ENCODE data around the gene SPIRE1. TPM values are rescaled to one million over a fixed set of nuclear protein-coding genes. Genes with fewer than 3 reads are reported as not detected.
"Not testable (repeated sequence)": the region's sequence is repeated elsewhere in the genome, so short reads cannot be mapped to it uniquely, and the experiment has no call there.

Gene SPIRE1
- total RNA-seq, 1 donor from 2014 or later: 42.4 TPM

- no peak for TF ChIP-seq CTCF (IDR thresholded peaks at IDR 0.05; ENCODE audit: borderline replicate concordance)
Observed at GRCh38 chr18:12571630-12572029, 86.3 kb downstream of the SPIRE1 start.

GRCh38 chr18:12569791-12570190 lies 88.1 kb downstream of the SPIRE1 start:
- no peak overlapping the region for H3K27ac ChIP-seq (replicated peaks)
- DNase-seq: no peak
- peaks cover 22% of the 10 kb centered on the region for H3K9me3 ChIP-seq (replicated peaks)
- no peak for TF ChIP-seq CTCF (IDR thresholded peaks at IDR 0.05; ENCODE audit: borderline replicate concordance)
- H3K27me3 ChIP-seq (ENCODE audit: low read depth): no peaks in the 10 kb centered on the region
- H3K4me3 ChIP-seq: no peak overlapping the region
- H3K36me3 ChIP-seq: no peaks in the 10 kb centered on the region
- intact Hi-C loops (cut with micrococcal nuclease): no loop called here
- peaks cover 24% of the 10 kb centered on the region for H3K4me1 ChIP-seq

More at GRCh38 chr18:12571630-12572029, 86.3 kb downstream of the SPIRE1 start:
- no peak overlapping the region for H3K4me3 ChIP-seq
- peaks cover 4% of the 10 kb centered on the region for H3K9me3 ChIP-seq (replicated peaks)
- intact Hi-C loops (cut with micrococcal nuclease): no loop called here
- no peaks in the 10 kb centered on the region for H3K36me3 ChIP-seq
- H3K27me3 ChIP-seq (ENCODE audit: low read depth): no peaks in the 10 kb centered on the region
- peaks cover 25% of the 10 kb centered on the region for H3K4me1 ChIP-seq
- H3K27ac ChIP-seq (replicated peaks): no peak overlapping the region
- DNase-seq: no peak

- Histone ChIP-seq H3K36me3 (no peaks in the 10 kb centered on the region), H3K27ac (replicated peaks) (no peak overlapping the region), H3K4me1 (peaks cover 20% of the 10 kb centered on the region), H3K27me3 (ENCODE audit: low read depth) (no peaks in the 10 kb centered on the region), H3K9me3 (replicated peaks) (peaks cover 22% of the 10 kb centered on the region), H3K4me3 (no peak overlapping the region)
- intact Hi-C loops (cut with micrococcal nuclease): no loop called here
- TF ChIP-seq CTCF (IDR thresholded peaks at IDR 0.05; ENCODE audit: borderline replicate concordance): no peak
- no peak for DNase-seq
Observed at GRCh38 chr18:12567849-12568248, 90.1 kb downstream of the SPIRE1 start.

GRCh38 chr18:12564861-12565260 lies 93.0 kb downstream of the SPIRE1 start:
- H3K9me3 ChIP-seq (replicated peaks): peaks cover 22% of the 10 kb centered on the region
- no peaks in the 10 kb centered on the region for H3K27me3 ChIP-seq (ENCODE audit: low read depth)
- H3K27ac ChIP-seq (replicated peaks): no peak overlapping the region
- H3K4me3 ChIP-seq: no peak overlapping the region
- no peak for TF ChIP-seq CTCF (IDR thresholded peaks at IDR 0.05; ENCODE audit: borderline replicate concordance)
- H3K36me3 ChIP-seq: no peaks in the 10 kb centered on the region
- intact Hi-C loops (cut with micrococcal nuclease): no loop called here
- no peak for DNase-seq
- peaks cover 14% of the 10 kb centered on the region for H3K4me1 ChIP-seq

GRCh38 chr18:12564378-12564777 lies 93.5 kb downstream of the SPIRE1 start:
- TF ChIP-seq CTCF (IDR thresholded peaks at IDR 0.05; ENCODE audit: borderline replicate concordance): no peak
- DNase-seq: no peak
- H3K9me3 ChIP-seq (replicated peaks): peaks cover 22% of the 10 kb centered on the region
- no peak overlapping the region for H3K27ac ChIP-seq (replicated peaks)
- peaks cover 9% of the 10 kb centered on the region for H3K4me1 ChIP-seq
- no peaks in the 10 kb centered on the region for H3K36me3 ChIP-seq
- H3K4me3 ChIP-seq: no peak overlapping the region
- no peaks in the 10 kb centered on the region for H3K27me3 ChIP-seq (ENCODE audit: low read depth)
- intact Hi-C loops (cut with micrococcal nuclease): no loop called here

- peaks cover 24% of the 10 kb centered on the region for H3K9me3 ChIP-seq (replicated peaks)
- H3K27ac ChIP-seq (replicated peaks); DNase-seq; H3K27me3 ChIP-seq (ENCODE audit: low read depth); H3K4me3 ChIP-seq; H3K4me1 ChIP-seq; intact Hi-C loops (cut with micrococcal nuclease): not testable (repeated sequence)
- peaks cover 11% of the 10 kb centered on the region for H3K36me3 ChIP-seq
Observed at GRCh38 chr18:12560600-12560999, 97.3 kb downstream of the SPIRE1 start.
